ENCODE measurements around the gene PARD3B.

- TF ChIP-seq, protein P1, sequence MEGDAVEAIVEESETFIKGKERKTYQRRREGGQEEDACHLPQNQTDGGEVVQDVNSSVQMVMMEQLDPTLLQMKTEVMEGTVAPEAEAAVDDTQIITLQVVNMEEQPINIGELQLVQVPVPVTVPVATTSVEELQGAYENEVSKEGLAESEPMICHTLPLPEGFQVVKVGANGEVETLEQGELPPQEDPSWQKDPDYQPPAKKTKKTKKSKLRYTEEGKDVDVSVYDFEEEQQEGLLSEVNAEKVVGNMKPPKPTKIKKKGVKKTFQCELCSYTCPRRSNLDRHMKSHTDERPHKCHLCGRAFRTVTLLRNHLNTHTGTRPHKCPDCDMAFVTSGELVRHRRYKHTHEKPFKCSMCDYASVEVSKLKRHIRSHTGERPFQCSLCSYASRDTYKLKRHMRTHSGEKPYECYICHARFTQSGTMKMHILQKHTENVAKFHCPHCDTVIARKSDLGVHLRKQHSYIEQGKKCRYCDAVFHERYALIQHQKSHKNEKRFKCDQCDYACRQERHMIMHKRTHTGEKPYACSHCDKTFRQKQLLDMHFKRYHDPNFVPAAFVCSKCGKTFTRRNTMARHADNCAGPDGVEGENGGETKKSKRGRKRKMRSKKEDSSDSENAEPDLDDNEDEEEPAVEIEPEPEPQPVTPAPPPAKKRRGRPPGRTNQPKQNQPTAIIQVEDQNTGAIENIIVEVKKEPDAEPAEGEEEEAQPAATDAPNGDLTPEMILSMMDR (IDR thresholded peaks at IDR 0.05) = no peak
- no peak for TF ChIP-seq POLR2A (IDR thresholded peaks at IDR 0.05)
- TF ChIP-seq POLR2AphosphoS5 (IDR thresholded peaks at IDR 0.05) = no peak
Observed at GRCh38 chr2:205070889-205071288, 525.6 kb downstream of the PARD3B start.

Data from sigmoid colon (tissue), 4 donors.